Ovary (tissue), 9 donors: ENCODE measurements around the gene LRMDA. TPM values are rescaled to one million over a fixed set of nuclear protein-coding genes. Genes with fewer than 3 reads are reported as not detected.

Experiments
- DNase-seq, 5 donors: peaks; one replicate each; pipeline ENCODE4 v3.0.0-alpha.2; 2019 to 2020
- H3K27ac ChIP-seq, 2 donors: fragments of 200-600 bp; one replicate each; pipeline versions ENCODE4 v1.5.1 to v1.8.0; 2019 to 2022
- H3K27me3 ChIP-seq: fragments of 200-600 bp; one replicate; pipeline ENCODE4 v1.8.0; 2022
- H3K36me3 ChIP-seq: fragments of 200-600 bp; sonication (generic); one replicate; pipeline ENCODE4 v1.5.1; 2019
- H3K4me1 ChIP-seq: one replicate; pipeline ENCODE4 v1.8.1; 2013; ENCODE audit warnings: mild to moderate bottlenecking, moderate library complexity; ENCODE audit not compliant: insufficient read depth
- H3K4me3 ChIP-seq: fragments of 200-600 bp; sonication (generic); one replicate; pipeline ENCODE4 v1.5.1; 2017
- H3K9me3 ChIP-seq, 2 donors: fragments of 200-600 bp in 1 of 2; sonication (generic) in 1 of 2; one replicate each; pipeline versions ENCODE4 v1.5.1 to v1.8.1; 2013 to 2019; ENCODE audit warnings: mild to moderate bottlenecking in 1 of 2, moderate library complexity in 1 of 2
- CTCF ChIP-seq, 3 donors: fragments of 450-650 bp in 2 of 3; fragments of 200-600 bp in 1 of 3; IDR thresholded peaks; one replicate each; pipeline versions ENCODE4 v1.5.1 to v1.8.0; 2016 to 2022; ENCODE audit warnings: antibody characterized with exemption in 3 of 3, mild to moderate bottlenecking in 1 of 3
- EP300 ChIP-seq: sonication (generic); formaldehyde crosslinking; IDR thresholded peaks from one replicate; pipeline ENCODE4 v1.6.1; 2017; ENCODE audit warnings: antibody characterized with exemption
- POLR2A ChIP-seq: fragments of 450-650 bp; IDR thresholded peaks from one replicate; pipeline ENCODE4 v1.6.1; 2017; ENCODE audit warnings: antibody characterized with exemption, mild to moderate bottlenecking, moderate library complexity
- WGBS, 3 donors: extraction: QIAGEN DNeasy Blood & Tissue Kit in 1 of 3; methylation state at CpG; one replicate each; pipeline versions ENCODE4 v1.1.5 to v1.1.7; 2013 to 2017; 5-methylcytosine and 5-hydroxymethylcytosine counted together
- intact Hi-C, 4 donors: fragments of 100-400 bp; cut with DNase I; formaldehyde crosslinking; loops; one replicate each; pipeline versions ENCODE4 v1.11.0 to v1.15.1; 2022 to 2023
- polyA plus RNA-seq, 2 donors: library from polyadenylated mRNA; stranded (reverse); fragments of 200-250 nt in 1 of 2; fragments of 350-450 nt in 1 of 2; fragmentation: Illumina TruSeq in 1 of 2; extraction: RNeasy Lipid Tissue Mini Kit (QIAGEN cat#74804) in 1 of 2; gene quantifications; one replicate each; pipeline ENCODE4 v1.2.3, GENCODE V29; 2013 to 2014
- total RNA-seq, 7 donors: library from RNA; depleted of rRNA in 2 of 7; stranded (reverse); fragments of >200 nt in 2 of 7; fragmentation: NEBNext Ultra II Directional in 3 of 7; extraction: Animal tissue kit (Norgen Biotek cat#: 25700) in 3 of 7; gene quantifications; one replicate each; pipeline versions ENCODE4 v1.1.0 to v1.2.4, GENCODE V29; 2016 to 2023
- donor health status: DM: no; HTN: no; CAD: no; lungs with moderate emphysema.
- donor health status: DM: no; HTN: no; CAD: no.
- donor health status: Bipolar disorder and iron deficiency.
- donor health status: DM: yes; HTN: yes; CAD: no.
- donor health status: DM: no; HTN: no; CAD: no.
- donor health status: DM: yes; HTN: yes; CAD: no.

The LRMDA gene
- total and polyA plus RNA-seq, 9 donors = 14.8 to 30.7 (median 22.9) TPM

- Histone ChIP-seq H3K36me3 (no peaks in the 10 kb centered on the region), H3K9me3 (no peaks in the 10 kb centered on the region), H3K4me3 (no peak overlapping the region), H3K27me3 (no peaks in the 10 kb centered on the region), H3K27ac (no peak overlapping the region), H3K4me1 (peaks cover 6% of the 10 kb centered on the region)
- intact Hi-C loops = no loop called here
- TF ChIP-seq POLR2A (no peak), CTCF (IDR thresholded peaks at IDR 0.05) (no peak), EP300 (no peak)
- DNase-seq = no peak
- WGBS, 3 donors = 88 to 92% (median 89%) methylated on average over 6 of the region's 6 CpGs
Measured at GRCh38 chr10:75751232-75751631, 319.8 kb downstream of the LRMDA start.

GRCh38 chr10:75753621-75754020, 322.2 kb downstream of the LRMDA start:
- Histone ChIP-seq H3K27me3 (no peaks in the 10 kb centered on the region), H3K4me1 (peaks cover 6% of the 10 kb centered on the region), H3K4me3 (no peak overlapping the region), H3K27ac (no peak overlapping the region), H3K36me3 (no peaks in the 10 kb centered on the region), H3K9me3 (no peaks in the 10 kb centered on the region)
- TF ChIP-seq CTCF (IDR thresholded peaks at IDR 0.05) (no peak), POLR2A (no peak), EP300 (no peak)
- intact Hi-C loops = no loop called here
- WGBS, 3 donors = 92 to 95% (median 95%) methylated on average over 3 of the region's 3 CpGs
- no peak for DNase-seq

GRCh38 chr10:75754096-75754831, 322.8 kb downstream of the LRMDA start:
- H3K9me3 ChIP-seq = no peaks in the 10 kb centered on the region
- H3K4me1 ChIP-seq = peaks cover 6% of the 10 kb centered on the region
- DNase-seq = no peak
- intact Hi-C loops = no loop called here
- no peak overlapping the region for H3K4me3 ChIP-seq
- no peaks in the 10 kb centered on the region for H3K36me3 ChIP-seq
- WGBS, 3 donors = 34 to 52% (median 36%) methylated on average over 6 of the region's 6 CpGs
- H3K27me3 ChIP-seq = no peaks in the 10 kb centered on the region
- H3K27ac ChIP-seq = no peak overlapping the region
- TF ChIP-seq POLR2A = no peak
- TF ChIP-seq EP300 = no peak
- TF ChIP-seq CTCF (IDR thresholded peaks at IDR 0.05) = no peak

GRCh38 chr10:75755528-75755927, 324.1 kb downstream of the LRMDA start:
- DNase-seq = no peak
- H3K4me3 ChIP-seq = no peak overlapping the region
- H3K9me3 ChIP-seq = no peaks in the 10 kb centered on the region
- no peaks in the 10 kb centered on the region for H3K27me3 ChIP-seq
- TF ChIP-seq POLR2A (no peak), EP300 (no peak), CTCF (IDR thresholded peaks at IDR 0.05) (no peak)
- H3K27ac ChIP-seq = no peak overlapping the region
- H3K36me3 ChIP-seq = no peaks in the 10 kb centered on the region
- intact Hi-C loops = no loop called here
- peaks cover 6% of the 10 kb centered on the region for H3K4me1 ChIP-seq
- 96 to 100% (median 97%) methylated on average over 6 of the region's 6 CpGs for WGBS, 3 donors
